Head of caudate nucleus (tissue), 42 donors: ENCODE results near the gene FTO.

ENCODE experiments used
- DNase-seq, 42 donors: peaks; one replicate each; pipeline versions ENCODE4 v3.0.0 to v3.0.0-alpha.2; 2020 to 2021; ENCODE audit warnings: mixed read lengths in 7 of 42
- intact Hi-C: fragments of 100-400 bp; cut with DNase I; formaldehyde crosslinking; loops from one replicate; pipeline ENCODE4 v1.15.0; 2022

FTO gene

GRCh38 chr16:54191592-54191991 is 487.6 kb downstream of the FTO start:
- intact Hi-C loops, result no loop called here

DNA sequence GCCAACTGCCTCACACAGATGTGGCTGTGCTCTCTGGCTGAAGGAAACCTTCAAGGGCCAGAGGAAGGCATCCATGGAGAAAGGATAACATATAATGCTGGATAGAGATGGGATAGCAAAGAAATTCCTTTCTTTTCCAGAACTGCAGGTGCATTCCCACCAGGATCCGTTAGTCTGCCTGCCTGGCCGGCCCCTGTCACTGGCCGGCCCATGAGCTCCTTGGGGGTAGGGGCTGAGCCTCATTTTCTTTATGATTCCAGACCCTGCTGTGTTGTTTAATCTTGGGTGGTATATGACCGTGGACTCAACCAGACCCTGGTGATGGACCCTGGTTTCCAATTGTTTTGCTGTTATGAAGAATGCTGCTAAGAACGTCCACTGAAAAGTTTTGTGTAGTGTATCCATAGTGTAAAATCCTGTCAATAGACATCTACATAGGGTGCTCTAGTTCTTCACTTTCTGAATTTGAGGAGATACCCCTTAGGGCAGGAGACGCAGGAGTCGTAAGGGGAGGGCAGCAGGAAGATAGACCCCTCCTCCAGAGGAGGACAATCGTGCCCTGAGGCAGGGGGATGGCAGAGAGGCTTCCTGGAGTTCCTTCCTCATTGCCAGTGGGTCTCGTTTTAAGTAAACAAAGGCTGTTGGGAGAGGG is 489.2 kb downstream of the FTO start:
- intact Hi-C loops, result no loop called here
- DNase-seq, result no peak

More at GRCh38 chr16:54191592-54191991, 487.6 kb downstream of the FTO start:
- DNase-seq, result no peak

- peak in 41 of 42 donors; percentile 13 to 78 (median 56) for DNase-seq
- intact Hi-C loops, result no loop called here
Observed at GRCh38 chr16:54193665-54194333, 489.8 kb downstream of the FTO start.

- intact Hi-C loops, result no loop called here
- DNase-seq, result peak in 39 of 42 donors; percentile 15 to 78 (median 47)
Observed at GRCh38 chr16:54194334-54194743, 490.4 kb downstream of the FTO start.

DNA sequence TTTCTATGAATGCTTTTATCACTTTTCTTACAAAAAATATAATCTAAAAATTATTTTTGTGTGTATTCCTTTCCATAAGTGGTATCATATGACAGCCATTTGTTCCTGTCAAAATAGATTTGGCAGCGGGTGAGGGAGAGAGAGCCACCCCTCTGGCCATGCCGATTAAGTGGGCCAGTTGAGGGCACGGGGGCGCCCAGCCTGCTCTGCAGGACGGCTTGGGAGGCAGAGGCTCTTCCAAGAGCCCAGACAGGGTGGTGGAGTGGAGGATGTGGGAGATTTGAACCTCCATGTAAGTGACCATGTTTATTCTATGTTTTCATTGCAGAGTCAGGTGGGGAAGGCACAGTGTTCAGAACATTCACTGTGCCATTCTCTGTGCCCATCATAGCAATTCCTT is 493.8 kb downstream of the FTO start:
- DNase-seq, result no peak
- intact Hi-C loops, result no loop called here

DNA sequence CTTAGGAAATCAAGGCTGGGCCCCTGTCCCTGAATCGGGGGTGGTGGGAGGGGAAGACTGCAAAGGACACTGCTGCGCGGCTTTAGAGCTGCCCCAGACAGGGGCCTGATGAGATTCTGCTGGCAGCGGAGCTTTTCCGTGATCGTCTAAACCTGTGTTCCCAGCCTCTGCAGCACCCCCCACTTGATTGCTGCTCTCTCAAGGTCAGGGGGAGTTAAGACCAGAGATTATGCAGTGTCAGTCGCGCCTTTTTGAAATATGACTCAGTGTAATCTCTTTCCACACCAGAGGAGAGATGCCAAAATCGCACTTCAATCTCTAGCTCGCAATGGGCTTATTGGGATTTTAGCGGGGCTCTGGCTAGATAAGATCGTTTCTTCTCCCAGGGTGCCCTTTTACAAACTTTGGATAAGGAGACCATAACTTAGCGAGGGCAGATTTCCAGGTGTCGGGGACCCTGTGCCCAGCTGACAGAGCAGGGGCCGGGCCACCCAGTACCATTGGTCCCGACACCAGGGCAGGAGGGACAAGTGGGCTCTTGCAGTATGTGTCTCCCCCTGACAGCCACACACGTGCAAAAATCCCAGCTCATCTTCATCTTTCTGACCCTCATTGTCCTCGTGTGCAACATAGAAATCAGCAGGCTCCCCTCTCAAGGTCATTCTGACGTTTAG is 495.7 kb downstream of the FTO start:
- intact Hi-C loops, result no loop called here
- no peak for DNase-seq

GRCh38 chr16:54200161-54200534 is 496.2 kb downstream of the FTO start:
- intact Hi-C loops, result no loop called here
- DNase-seq, result no peak

DNA sequence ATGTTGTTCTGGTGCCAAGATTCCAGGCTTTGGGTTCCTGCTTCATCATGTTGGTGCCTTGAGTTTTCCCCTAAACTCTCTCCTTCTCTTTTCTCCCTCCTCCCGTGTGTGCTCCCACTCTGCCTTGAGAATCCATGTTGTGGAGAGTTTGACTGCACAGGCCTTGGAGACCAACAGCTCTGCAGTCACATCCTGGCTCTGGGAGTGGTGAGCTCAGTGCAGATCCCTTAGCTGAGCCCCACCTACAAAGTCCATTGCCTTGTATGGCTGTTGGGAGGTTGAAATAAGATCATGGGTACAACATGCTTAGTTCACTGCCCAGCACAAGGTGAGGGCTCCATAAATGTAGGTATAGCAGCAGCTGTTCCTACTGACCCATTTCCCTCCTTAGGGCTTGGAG is 496.8 kb downstream of the FTO start:
- DNase-seq, result no peak
- intact Hi-C loops, result no loop called here

GRCh38 chr16:54201200-54201599 is 497.2 kb downstream of the FTO start:
- intact Hi-C loops, result no loop called here
- no peak for DNase-seq
